HG02642 (cell line): ENCODE results near the gene TOR3A.
"Not testable (repeated sequence)": the region's sequence is repeated elsewhere in the genome, so short reads cannot be mapped to it uniquely, and the experiment has no call there.

Experiments
- ATAC-seq: cut with Tn5 transposase; IDR thresholded peaks from one replicate; pipeline ENCODE4 v1.9.1; 2021; ENCODE audit warnings: mild to moderate bottlenecking; ENCODE audit not compliant: unreplicated experiment, poor library complexity

TOR3A gene

GRCh38 chr1:179081687-179082332, at the start of gene TOR3A:
Gene TOR3A, plus strand, starts transcription at chr1:179082070. Its CDS starts 59 bp downstream, at chr1:179082129.
- ATAC-seq: peak; percentile 91

- peak; percentile 80 for ATAC-seq
Measured at GRCh38 chr1:179034720-179035119, 47.1 kb upstream of the TOR3A start.

DNA sequence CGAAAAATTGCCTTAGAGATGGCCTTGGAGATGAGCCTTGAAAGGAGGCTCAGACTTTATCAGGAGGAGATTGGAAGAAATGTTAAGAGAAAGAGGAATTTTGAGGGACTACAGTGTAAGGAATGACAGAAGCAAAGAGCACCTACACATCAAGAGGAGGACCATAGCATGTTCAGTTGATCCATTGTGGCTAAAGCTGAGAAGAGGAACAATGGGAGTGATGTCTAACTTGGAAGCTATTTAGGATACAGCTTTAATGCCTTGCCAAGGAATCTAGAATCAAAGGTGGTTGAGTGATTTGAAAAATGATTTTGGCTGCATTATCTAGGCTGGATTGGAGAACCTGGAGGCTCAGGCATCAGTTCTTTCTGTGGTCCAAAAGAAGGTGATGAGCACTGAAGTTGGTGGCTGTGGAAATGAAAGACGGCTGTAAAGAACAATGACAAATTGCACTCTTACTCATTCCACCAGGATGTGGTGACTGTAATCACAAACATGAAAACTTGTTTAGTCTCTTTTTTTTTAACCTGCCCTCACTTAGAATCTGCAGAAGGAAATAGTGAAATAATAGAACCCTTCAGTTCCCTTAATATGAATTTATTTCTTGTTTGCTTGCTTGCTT, 44.9 kb upstream of the TOR3A start:
- peak; percentile 44 for ATAC-seq

DNA sequence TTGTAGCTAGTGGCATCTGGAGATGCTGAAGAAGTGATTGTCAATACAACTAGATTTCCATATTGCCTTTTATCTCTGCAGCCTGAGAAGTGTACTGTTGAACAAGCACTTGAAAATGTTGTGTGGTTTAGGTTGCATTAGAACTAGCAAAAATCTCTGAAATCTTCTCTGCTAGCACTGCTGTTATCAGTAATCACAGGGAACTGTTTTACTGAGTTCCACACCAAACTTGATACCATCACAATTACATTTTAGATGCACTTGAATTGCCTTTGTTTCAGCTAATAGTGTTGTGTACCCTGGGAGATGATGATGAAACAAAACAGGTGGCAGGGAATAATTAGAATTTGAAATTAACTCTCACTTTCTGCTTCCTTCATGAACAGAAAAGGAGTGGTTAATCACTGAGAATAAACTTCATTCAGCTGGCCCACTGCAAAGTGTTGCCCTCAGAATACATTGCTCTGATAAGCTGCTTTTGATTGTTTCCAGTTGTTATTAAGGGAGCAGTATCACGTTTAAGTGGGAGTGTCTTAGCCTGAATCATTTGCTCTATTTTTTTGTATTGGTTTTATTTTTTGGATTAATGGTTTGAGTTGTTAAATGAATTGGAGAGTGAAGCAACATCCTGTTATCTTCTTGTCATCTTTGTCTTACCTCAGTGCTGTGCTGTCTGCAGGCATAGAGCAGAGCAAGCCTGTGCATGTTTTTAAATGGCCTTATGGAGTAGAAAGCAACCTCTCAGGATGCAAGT, 43.2 kb upstream of the TOR3A start:
- ATAC-seq: no peak

DNA sequence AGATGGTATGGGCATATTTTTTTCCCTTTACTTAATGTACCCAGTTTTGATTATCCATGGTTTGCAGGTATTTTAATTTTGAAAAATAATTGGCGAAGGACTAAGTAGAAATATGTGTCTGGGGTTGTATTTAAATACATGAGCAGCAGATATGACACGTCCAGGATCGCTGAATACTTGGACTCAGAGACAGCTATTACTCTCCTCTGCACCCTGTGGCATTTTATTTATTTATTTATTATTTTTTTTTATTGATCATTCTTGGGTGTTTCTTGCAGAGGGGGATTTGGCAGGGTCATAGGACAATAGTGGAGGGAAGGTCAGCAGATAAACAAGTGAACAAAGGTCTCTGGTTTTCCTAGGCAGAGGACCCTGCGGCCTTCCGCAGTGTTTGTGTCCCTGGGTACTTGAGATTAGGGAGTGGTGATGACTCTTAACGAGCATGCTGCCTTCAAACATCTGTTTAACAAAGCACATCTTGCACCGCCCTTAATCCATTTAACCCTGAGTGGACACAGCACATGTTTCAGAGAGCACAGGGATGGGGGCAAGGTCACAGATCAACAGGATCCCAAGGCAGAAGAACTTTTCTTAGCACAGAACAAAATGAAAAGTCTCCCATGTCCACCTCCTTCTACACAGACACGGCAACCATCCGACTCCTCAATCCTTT, 42.2 kb upstream of the TOR3A start:
- ATAC-seq: not testable (repeated sequence)

DNA sequence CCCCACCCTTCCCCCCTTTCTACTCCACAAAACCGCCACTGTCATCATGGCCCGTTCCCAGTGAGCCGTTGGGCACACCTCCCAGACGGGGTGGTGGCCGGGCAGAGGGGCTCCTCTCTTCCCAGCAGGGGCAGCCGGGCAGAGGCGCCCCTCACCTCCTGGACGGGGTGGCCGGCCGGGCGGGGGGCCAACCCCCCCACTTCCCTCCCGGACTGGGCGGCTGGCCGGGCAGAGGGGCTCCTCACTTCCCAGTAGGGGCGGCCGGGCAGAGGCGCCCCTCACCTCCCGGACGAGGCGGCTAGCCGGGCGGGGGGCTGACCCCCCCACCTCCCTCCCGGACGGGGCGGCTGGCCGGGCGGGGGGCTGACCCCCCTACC, 41.7 kb upstream of the TOR3A start:
- ATAC-seq: not testable (repeated sequence)

DNA sequence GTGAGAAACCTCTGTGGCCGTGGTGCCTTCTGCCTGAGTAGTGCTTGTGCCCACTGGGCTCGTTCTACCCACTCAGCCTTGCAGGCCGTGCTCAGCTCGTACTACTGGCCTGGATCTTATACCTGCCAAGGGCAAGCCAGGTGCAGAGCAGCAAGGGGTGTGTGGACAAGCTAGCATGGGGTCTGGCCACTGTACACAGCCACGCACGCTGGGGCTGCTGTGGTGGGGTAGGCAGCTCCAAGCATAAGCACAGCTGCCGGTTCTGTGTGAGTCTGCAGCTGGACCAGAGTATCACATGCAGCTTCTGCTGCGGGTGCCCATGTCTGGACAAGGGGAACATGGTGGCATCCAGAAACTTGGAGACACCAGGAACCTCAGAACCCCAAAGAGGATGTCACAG, 39.8 kb upstream of the TOR3A start:
- no peak for ATAC-seq

DNA sequence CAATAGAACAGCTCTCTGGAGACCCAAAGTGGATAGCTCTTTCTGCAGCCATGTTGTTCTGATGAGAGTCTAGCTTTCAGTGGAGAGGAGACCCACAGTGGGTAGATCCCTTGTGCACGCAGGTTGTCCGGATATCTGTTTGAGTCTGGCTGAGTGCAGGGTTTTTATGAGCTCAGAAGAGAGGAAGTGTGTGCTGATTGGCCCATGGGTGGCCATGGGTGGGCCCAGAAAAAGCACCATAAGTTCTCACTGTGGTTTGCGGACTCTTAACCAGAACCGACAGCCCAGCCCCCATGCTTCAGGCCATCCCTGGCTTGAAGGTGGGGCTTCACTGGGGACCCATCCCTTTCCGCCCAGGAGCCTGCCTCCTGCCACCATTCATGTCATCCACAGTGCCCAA, 39.2 kb upstream of the TOR3A start:
- no peak for ATAC-seq

DNA sequence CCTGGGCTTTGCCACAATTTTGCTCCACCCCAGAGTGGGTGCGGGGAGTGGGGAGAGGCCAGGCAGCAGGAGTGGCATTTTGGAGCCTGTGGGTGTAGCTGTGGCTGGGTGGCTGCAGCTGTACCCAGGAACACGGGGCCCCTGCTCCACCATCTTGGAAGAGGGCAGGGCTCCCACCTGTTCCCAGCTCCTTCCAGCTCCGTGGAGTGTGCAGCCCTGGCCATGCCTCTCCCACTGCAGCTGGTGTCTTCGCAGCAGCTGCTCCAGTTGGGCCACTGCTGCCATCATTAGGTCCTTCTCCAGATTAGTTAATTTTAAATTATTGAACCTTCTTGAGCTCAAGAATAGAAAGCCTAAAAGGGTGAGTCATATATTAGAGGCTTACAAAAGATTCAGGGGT, 38.6 kb upstream of the TOR3A start:
- no peak for ATAC-seq

- no peak for ATAC-seq
Measured at GRCh38 chr1:179043907-179044306, 38.0 kb upstream of the TOR3A start.

DNA sequence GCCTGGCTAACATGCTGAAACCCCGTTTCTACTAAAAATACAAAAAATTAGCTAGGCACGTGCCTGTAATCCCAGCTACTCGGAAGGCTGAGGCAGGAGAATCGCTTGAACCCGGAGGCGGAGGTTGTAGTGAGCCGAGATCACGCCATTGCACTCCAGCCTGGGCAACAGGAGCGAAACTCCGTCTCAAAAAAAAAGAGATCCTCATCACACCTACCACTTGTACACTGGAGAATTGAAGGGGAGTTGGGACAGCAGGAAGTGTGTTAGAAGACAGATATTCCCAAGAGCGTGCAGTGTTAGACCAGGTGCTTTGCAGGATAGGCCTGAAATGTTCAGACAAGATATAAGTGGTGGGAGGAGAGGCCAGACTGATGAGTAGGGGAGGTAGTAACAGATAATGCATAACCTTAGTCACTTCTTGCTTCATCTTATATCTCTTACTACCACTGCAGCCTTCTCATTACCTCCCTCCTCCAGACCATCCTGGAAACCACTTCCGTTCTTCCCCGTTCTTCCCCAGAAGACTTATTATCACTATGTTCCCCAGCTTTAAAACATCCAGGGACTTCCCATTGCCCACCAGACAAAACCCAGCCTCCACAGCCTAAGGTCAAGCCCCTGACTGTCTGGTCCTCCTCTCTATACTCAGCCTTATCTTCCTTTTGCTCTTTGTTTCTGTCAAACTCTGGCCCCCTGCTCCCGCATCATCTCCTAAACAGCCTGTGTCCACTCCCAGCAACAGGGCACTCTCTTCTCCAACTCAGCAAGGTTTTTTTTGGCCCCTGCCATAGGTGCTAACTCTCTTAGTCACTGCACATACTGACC, 34.8 kb upstream of the TOR3A start:
- ATAC-seq: no peak

DNA sequence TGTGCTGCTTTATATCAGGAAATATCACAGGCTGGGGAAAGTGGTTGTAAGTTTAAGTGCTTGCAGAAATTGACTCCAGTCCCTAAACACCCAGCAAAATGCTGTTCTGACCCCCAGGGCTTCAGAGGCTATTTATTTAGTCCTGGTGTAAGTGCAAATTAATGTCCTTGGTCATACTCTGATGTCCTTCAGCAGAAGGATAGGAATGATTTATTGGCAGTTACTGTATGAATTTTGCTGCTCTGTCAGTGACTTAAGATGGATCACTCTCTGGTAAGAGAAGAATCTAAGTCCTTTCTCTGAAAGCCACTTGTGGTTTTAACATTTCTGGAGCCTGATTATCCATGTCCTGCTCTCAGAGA, 34.3 kb upstream of the TOR3A start:
- no peak for ATAC-seq

DNA sequence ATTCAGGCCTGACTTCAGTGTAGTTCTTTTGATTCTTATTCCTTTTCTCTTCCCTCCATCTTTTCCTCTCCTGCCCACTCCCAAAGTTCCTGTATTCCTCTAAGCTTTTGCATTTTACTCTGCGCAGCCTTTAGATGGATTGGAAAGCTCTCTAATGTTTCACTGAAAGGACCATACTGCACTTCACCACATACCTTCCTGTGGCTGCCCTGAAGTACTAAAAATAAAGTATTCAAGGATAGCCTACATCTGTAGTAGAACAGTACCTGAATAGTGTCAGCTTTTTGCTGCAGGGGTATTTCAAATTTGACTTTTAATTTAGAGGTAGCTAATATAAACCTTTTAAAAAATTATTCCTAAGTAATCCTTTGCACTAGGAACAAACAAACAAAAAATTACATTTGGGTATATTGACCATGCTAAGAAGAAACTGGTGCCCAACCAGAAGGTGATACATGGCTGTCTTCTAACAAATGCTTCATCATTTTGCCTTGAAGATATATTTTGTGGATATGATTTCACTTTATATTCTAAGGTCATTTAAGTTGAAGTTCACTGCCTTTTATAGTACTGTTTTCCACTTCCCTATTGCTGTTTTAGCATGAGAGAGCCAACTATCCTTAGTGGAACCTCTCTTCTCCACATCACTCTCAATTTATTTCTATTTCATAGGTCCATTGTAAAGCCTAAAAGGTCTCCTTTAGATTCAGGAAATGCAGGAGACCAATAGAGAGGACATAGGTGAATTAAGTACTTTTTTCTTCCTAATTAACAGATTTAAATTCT, 33.3 kb upstream of the TOR3A start:
- no peak for ATAC-seq

DNA sequence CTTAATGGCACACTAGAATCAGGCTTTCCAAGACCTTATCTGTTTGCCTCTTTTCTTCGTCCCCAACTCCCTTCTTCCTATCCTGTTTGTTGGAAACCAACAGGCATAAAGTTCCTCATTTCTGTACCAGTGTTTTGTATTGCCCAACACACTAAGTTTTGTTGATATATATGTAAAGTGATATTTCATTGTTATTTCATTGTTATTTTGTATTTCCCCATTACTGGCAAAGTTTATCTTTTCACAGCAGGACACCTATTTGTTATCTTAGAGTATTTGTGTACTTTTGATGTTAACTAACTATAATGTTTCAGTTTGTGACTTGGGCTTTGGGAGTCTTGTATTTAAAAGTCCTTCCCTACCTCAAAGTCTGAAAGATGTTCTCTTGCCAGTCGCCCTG, 29.1 kb upstream of the TOR3A start:
- ATAC-seq: no peak

- no peak for ATAC-seq
Measured at GRCh38 chr1:179053486-179053885, 28.4 kb upstream of the TOR3A start.

GRCh38 chr1:179055937-179056336, 25.9 kb upstream of the TOR3A start:
- no peak for ATAC-seq

DNA sequence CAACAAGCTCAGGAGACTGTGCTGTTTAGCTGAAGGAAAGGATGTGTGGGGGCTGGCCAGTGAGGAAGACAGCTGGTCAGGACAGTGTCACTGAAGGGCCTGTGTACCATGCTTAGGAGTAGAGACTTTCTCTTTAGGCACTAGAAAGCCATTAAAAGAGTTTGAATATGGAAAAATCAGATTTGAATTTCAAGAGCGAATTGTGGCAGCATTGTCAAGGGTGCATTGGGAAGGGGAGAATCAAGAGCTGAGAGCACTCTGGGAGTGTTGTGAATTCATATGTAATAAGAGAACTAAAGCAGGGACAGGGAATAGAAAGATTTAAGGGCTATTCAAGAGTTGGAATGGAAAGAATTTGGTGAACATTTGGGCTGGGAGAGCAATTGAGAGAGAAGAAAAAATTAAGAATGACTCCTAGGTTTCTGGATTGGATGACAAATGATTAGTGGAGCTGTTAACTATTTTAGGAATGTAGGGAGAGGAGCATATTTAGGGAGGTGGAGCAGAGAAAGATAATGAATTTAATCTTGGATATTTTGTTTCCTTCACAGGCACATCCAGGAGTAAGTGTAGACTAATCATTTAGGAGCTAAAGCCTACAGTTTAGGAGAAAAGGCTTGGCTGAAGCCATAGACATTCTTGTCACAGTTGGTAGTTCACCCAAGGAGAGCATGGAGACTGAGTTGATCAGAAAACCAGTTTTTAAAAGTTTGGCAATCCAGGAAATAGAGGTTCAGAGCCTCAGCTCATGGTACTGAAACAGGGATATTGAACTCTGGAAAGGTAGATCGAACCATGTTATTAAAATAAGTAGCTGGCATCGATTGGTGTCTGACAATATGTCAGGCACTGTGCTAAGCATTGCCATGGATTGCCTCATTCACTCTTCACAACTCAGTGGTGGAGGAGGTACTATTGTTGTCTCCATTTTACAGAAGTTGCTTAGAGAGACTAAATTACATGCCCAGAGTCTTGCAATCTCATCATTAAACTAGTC, 23.1 kb upstream of the TOR3A start:
- ATAC-seq: no peak
